Tongue (tissue), 2 donors: ENCODE data around the gene CRY2. TPM values are rescaled to one million over a fixed set of nuclear protein-coding genes. Genes with fewer than 3 reads are reported as not detected.

Experiments used
- DNase-seq: peaks from one replicate; pipeline ENCODE4 v3.0.0-alpha.2; 2015
- total RNA-seq: library from RNA; depleted of rRNA; stranded (reverse); fragments of >200 nt; gene quantifications from one replicate; pipeline ENCODE4 v1.2.3, GENCODE V29; 2014

The CRY2 gene
- total RNA-seq, 1 donor from 2014 or later, result 72.0 TPM

DNA sequence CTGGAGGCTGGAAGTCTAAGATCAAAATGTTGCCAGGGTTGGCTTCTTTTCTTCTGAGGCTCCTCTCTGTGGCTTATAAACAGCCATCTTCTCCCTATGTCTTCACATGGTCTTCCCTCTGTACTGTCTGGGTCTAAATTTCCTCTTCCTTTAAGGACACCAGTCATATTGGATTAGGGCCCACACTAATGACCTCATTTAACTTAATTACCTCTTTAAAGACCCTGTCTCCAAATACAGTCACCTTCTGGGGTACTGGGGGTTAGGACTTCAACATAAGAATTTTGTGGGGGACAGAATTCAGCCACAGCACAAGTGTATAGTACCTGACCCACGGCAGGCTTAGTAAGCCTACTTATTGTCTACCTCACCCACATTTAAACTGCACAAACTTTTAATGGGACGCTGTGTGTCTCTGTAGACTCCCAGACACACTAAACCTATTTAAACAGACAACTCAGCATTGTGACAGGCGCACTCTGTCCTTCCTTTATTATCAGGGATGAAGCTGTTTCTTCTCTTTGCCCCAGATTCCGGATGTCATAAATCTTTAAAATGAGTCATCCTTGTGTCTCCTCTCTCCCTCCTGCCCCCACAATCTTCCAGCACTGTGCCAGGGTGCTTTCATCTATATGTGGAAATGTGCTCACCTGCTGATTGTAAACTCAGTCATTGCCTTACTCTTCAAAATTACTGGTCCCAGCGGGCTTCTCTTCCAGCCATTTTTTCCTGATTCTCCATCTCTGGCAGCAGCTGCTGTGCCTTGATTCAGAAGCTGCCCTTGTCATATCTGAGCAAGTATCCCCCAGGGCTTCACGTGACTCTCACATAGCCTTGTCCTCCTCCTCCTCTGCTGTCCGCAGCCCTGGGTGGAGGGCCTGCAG, 32.8 kb downstream of the CRY2 start:
- no peak for DNase-seq

DNA sequence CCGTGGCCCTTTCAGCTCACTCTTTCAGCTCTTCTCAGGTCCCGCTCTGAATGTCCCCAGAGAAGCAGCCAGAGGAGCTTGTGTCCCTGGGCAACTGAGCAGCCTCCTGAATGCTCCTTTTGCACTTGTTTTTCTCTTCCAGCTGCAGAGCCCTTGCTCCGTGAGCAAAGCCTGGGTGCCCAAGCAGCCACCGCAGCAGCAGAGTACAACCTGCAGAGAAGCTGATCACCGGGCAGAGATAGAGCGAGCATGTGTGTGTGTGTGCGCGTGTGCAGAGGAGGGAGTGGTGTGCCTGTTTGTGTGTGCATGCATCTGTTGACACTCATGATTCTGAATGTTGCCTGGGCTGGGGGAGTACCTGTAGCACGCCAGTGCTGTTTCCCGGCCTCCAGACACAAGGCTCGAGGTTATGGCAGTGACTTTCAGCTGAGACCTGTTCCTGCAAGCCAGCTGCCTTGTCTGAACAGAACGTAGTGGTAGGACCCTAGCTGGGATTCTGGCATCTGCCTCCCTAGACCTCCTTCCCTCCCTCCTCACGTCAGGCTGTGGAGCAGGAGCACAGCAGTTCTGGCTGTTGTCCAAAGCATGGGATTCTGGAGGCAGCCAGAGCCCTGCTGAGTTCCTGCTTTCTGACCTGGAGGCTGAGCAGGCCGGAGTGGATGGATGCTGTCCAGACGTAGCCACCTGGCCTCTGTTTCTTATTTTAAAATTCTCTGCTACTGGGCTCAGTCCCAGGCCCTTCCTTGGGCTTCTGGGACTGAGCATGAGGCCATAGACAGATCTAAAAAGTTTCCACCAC, 33.7 kb downstream of the CRY2 start:
- DNase-seq, result peak; percentile 58

DNA sequence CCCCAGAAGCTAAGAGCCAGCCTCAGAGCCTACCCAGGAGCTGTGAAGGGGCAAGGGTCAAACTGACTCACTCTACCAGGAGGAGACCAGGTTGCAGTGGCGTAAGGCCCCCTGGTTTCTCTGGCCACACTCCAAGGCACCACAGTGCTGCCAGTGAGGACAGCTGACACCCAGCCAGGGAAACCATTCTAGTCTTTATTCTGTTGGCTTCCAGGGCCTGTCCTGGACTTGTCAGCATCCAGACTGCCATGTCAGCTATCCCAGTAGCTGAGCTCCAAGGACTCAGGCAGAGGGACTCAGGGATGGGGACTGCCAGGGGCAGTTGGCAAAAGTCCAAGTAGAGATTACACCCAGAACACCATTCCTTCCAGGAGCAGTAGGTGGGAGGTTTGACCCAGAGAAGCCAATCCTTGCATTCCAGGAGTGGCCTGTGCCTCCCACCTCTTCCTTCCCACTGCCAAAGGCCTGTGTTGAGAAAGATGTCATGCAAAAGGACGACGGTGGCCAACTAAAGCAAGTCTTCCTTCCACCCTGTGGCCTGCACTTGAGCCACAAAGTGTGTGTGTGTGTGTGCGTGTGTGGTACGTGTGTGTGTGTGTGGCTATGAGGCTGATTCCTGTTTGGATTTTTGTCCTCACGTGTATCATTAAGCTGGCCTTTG, 34.6 kb downstream of the CRY2 start:
- DNase-seq, result no peak

DNA sequence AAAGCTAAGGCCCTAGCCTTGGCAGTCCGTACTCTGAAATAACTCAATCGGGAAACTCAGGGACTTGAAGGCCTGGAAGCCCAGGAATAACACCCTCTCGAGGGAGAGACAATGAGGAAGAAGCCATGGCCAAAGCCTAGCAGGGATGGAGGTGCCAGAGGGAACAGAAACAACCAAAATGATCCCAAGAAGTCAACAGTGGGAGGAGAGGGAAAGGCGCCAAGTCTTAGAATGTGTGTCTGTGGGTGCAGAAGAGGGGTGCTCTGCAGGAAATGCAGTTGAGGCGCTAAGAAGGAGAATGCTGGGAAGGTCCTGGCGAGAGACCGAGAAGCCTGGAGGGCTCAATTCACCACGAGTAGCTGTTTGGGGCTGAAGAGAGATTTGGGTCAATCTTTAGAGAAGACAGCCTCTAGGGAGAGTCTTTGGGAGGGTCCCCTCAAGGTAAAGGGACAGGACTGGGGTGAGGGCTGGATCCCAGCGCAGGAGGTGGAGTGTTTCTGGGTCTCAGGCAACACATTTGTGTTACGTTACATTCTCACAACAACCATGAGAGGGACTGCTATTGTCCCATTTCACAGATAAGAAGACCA, 37.4 kb downstream of the CRY2 start:
- DNase-seq, result no peak

DNA sequence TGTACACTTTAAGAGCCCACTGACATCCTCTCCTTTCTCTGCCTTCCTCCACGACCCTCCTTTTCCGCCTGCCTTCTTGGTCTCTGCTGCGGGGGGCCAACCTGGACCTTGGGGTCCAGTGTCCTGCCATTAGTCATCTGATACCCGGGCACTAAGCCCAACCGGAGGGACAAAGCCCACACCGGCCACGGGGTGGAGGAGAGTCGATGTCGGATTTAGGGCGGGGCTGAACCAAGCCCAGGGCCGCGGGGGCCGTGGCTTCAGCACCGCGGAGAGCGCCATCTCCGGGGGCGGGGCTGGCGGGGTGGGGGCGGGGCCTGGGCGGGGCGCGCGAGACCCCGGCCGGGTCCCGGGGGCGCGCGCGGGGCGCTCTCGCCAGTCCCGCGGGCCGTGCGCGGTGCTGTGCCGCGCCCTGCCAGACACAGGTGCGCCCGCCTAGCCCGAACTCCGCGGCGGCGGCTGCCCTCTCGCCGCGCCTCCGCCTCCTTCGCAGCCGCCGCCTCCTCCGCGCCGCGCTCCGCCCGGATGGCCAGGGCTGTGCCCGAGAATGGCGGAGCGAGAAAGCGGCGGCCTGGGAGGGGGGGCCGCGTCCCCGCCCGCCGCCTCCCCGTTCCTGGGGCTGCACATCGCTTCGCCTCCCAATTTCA, 38.1 kb downstream of the CRY2 start, which contains the start of gene MAPK8IP1:
Gene MAPK8IP1, plus strand, starts transcription at position 378 of the 647 bp plus-strand sequence. Its CDS starts 170 bp downstream, at position 548.
- DNase-seq, result peak; percentile 67

DNA sequence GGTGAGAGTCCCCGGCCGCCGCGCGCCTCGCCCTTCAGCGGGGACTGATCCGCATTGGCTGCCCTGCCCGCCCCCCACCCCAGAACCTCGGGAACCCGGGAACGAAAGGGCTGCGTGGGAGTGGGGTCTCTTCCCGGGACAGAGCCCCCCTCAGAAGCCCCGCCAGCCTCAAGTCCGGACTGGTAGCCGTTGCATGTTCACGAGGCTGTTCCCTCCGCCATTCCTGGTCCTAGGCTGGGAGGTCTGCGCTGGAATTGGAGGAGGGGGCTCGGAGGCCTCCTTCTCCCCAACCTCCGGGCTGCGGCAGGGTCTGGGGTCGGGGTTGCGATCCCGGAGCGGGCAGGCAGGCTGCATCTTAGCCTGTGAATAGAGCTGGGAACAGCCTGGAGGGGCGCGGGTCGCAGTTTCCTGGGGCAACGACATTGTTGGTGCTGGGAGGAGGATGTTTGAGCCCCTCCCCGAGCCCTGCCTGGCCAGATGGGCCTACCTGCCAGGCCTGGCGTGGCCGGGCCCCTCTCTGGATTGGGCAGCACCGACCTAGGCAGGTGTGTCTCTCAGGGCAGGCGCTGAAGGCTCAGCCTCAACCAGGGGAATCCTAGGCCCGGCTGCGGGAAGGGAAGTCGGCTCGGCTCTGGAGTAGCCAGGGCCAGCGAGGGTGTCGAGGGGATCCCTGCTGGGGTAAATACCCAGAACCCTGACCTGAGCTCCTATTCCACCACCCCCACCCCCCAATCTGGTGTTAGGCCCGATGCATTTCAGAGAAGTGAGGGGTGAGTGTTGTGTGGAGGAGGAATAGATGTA, 38.8 kb downstream of the CRY2 start:
- DNase-seq, result no peak

DNA sequence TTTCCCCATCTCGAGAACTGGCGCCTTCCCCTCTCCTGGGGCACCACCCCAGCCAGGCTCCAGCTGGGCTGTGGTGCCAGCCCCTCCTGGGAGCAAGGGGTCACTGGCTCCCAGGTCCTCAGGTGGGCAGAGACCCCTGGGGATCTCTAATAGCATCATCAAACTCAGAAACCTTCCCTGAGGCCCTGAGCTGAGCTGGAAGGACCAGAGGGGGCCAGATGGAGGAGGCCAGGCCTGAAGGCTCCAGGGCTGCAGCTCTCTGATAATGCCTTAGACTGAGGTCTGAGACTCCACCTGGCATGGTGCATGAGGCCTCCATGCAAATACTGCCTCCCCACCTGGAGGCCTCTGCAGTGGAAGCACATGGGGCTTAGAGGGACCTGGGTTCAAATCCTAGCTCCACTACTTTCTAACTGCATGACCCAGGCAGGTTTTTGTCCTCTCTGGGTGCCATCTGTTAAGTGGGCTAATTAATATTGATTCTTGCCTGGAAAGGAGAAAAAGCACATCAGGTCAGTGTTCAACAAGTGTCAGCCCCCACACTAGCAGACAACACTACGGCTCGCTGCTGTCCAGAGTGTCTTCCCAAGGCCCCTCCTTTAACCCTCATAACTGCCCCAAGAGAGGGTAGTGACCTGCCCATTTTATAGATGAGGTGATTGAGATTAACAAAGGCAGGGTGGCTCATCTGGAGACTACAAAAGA, 39.7 kb downstream of the CRY2 start:
- no peak for DNase-seq

DNA sequence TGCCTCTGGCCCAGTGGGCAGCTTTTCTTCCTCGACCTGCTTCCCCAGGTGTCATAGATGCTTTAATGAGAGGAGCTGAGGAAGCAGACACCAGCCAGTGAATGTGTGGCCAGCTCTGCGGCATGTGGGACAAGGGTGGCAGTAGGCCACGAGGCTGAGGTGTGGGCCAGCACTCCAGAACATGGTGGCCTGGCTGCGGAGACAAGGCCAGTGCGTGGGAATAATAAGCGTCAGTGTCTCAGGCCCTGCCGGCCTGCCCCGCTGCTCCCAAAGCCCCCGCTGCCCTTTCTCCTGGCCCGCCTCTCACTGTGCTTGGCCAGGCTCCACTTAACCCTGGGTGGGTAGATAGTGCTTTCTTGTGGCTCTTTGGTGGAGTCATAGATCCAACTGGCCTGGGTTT, 40.3 kb downstream of the CRY2 start:
- no peak for DNase-seq

DNA sequence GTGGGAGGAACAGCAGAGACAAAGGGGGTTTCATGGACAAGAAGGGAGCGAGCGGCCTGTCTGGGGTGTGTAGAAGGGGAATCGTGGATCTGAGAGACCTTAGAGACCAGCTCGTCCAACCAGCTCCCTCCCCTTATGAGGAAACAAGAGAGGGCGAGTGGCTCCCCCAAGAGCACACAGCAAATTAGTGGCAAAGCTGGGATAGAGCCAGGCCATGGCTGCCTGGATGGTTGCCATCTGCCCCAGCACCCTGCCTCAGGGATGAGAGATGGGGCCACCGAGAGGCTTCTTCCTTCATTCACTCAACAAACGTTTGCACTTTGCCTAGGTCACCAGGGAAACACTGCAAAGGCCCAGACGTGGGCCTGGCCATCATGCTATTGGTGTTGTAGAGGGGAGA, 42.3 kb downstream of the CRY2 start:
- no peak for DNase-seq

DNA sequence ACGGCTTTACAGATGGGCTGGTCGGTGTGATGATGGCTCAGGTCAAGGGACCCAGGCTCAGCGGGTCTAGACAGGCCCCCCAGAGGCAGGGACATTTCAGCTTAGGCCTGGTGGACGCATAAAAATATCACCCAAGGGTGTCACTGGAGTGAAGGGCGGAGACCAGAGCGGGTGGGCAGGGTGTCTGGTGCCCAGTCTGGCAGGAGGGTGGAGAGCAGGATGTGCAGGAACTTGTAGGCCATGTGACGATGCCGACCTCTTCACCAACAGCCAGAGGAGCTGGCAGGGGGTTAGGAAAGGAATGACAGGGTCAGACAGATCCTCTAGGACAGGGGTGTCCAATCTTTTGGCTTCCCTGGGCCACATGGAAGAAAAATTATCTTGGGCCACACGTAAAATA, 42.7 kb downstream of the CRY2 start:
- no peak for DNase-seq

DNA sequence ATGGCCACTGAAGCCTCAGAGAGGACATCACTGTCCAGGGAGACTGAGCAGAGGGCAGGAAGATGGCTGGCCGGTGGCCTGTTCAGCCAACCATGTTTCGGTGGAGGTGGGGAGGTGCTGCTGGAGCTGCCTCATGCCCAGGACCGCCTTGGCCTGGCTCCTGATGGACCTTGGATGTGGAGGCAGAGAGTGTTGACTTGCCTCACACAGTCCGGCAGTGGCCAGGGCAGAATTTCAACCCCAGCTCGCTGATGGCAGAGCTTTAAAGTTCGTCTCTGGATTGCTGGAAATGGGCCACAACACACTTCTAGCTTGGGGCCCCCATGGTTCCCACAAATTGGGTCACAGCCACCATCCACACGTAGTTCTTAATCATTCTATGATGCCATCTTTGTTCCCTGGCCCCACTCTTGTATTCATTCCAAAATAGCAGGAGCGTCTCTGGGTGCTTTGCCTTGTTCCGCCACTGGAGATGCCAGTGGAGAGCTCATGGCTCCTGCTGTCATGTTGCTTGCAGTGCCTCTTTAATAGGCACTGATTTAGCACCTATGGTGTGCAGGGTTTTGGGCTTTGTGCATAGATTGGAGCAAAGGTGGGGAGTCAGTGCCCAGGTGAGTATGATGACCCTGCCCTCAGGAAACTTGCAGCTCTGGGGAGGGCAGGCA, 43.7 kb downstream of the CRY2 start:
- DNase-seq, result no peak

DNA sequence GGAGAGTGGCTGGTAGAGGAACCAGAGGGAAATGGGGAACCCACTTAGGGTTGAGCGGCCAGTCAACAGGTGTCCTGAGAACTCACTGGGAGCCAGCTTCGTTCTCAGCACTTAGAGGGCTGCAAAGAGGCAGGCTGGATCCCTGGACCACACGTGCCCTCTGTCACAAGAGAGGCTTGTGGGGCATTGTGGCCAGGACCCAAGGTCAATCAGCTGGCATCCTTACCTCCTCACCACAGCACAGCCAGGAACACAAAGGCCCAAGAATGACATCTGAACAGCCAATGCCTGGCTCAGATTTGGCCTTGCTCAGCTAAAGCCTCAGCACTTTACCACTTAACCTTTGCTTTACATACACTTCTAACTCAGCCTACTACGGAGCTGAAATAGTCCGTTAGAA, 45.6 kb downstream of the CRY2 start:
- DNase-seq, result no peak

DNA sequence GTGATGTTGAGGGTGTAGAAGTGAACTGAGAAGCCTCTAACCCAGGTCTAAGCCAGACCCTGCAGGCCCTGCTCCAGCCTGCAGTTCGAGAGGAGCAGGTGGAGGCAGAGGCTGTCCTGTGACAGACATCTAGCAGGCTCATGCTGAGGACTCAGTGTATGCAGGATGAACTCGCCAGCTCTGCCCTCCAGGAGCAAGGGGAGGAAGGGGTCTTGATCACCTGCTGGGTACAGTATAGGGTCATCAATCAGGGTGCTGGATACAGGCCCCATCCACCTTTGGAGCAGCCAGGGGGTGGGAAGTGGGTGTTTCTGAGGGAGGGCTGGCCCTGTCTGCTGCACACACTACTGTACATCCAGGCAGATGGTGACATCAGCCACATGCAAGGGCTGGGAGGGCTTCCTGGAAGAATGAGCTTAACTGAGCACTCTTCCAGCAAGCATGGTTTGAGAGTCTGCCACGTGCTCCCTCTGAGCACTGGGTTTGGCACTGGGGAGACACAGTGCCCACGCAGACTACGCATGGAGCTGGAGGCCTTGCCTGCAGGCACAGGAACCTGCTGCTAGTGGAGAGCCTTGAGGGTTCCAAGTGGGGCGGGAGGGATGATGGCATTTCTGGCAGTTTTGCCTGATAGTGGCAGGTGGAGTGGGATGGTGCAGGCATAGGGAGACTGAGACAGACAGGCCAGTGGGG, 47.4 kb downstream of the CRY2 start:
- no peak for DNase-seq

DNA sequence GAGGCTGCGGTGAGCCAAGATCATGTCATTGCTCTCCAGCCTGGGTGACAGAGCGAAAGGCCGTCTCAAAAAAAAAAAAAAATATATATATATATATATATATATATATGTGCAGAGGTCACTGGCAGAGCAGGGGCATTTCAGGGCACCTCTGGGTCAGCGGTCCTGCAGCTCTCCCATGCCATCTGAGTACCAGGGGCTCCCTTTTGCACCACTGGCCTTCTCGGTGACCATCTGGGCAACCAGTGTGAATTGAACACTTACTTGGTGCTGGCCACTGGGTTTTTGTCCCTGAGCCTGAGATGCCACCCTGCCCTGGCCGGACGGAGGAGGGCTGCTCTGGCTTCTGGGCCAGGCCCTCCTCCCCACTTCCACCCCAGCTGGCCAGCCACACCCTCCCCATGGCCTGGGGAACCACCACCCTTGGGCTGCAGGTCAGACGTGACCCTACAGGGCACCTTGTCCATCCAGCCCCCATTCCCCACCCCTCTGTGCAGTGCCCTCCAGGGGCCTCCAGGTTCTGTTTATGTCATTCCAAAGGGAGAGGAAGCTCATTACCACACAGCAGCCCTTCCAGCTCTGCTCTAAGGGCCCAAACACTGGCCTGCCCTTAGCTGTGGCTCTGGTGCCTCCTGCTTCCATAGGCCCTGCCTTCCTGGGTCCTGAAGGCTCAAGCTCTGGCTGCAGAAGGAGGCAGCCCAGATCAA, 48.4 kb downstream of the CRY2 start:
- DNase-seq, result no peak

DNA sequence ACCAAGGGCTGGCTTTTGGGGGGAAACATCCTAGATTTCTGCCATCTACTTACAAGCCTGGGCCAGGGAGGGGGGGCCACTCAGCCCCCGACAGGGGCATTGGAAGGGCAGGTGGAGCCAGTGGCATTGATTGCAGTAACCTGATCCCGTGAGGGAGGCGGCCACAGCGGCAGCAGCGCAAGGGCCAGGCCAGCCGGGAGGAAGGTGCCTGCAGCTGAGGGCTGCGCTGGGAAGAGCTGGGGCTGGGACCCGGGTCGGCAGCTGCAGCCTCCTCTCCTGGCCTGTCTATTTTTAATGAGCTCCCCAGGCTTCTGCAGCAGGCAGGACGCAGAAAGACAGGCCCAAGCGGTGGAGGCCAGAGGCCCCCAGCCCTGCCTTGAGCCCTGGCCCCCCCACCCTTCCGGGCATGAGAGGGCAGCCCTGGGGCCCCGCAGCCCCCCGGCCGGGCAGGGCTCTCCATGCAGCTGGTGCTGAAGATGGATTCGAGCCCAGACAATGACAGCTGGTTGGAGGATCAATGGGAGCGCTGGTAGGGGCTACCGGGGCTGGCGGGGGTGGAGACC, 49.2 kb downstream of the CRY2 start:
- DNase-seq, result peak; percentile 92

DNA sequence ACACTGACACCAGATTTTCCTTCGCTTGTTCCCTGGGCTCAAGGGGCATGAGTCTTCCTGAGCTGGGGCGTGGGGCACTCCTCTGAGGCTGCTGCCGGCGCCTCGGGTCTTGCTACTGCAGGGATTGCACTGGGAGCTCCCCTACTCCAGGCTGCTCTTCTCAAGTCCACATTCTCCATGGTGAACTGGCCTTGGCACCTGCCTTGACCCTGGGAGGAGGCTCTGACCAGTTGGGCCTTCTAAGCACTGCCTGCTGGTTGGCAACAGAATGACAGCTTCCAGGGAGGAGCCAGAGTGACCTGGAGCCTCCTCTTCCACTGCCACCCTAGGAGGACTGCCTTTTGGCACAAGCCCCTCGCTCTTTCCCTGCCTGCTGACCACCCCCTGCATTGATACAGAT, 50.3 kb downstream of the CRY2 start:
- DNase-seq, result no peak

DNA sequence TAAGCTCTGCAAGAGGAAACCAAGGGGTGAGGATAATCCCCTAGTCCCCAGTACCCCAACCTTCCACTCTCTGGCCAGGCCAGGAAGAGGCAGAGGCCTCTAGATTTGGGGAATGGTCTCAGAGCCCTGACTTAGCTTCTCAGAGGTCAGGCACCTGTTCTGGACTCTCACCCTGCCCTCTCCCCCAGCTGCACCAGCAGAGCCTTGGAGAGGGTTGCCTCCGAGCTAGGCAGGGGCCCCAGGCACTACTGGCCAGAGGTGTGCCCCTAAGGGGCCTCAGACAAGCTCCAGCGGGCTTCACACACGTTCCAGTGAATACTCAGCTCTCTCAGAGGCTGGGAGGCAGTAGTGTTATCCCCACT, 51.8 kb downstream of the CRY2 start:
- no peak for DNase-seq
